ENCODE measurements around the gene SLC44A4. TPM values are rescaled to one million over a fixed set of nuclear protein-coding genes. Genes with fewer than 3 reads are reported as not detected.

The SLC44A4 gene
- total RNA-seq, 1 experiment from 2014 or later = not detected

- no peaks in the 10 kb centered on the region for H3K9me3 ChIP-seq (ENCODE audit: low read depth, low read length, poor library complexity, severe bottlenecking)
- ChIA-PET POLR2A (ENCODE audit: low non-redundant PET) (interaction anchor here (0.7 kb wide), 1 partner anchor 211 kb away, joined by 6 read pairs; no protein-coding TSS in a partner anchor), CTCF (no interaction called here)
- H3K4me3 ChIP-seq (ENCODE audit: low read depth, low read length, poor library complexity, severe bottlenecking) = no peak overlapping the region
- no peaks in the 10 kb centered on the region for H3K4me1 ChIP-seq (ENCODE audit: insufficient read depth, low read length, poor library complexity, severe bottlenecking)
- DNase-seq (ENCODE audit: low spot score) = no peak
- intact Hi-C loops (cut with micrococcal nuclease; ENCODE audit: unreplicated experiment) = no loop called here
- TF ChIP-seq EZH2 (IDR thresholded peaks at IDR 0.05; ENCODE audit: borderline replicate concordance, low read depth, low read length, poor library complexity, severe bottlenecking) = no peak
- no peak for TF ChIP-seq CTCF (conservative IDR thresholded peaks at IDR 0.05; ENCODE audit: low read depth, low read length)
- no peak overlapping the region for H3K27ac ChIP-seq (ENCODE audit: low read depth, low read length, poor library complexity, severe bottlenecking)
- no TSS peak for BruUV-seq (replicated peaks)
- H3K27me3 ChIP-seq (replicated peaks; ENCODE audit: insufficient read depth, low read depth, low read length, poor library complexity) = no peaks in the 10 kb centered on the region
- H3K36me3 ChIP-seq (ENCODE audit: insufficient read depth, low read length, poor library complexity, severe bottlenecking) = peaks cover 5% of the 10 kb centered on the region
Observed at GRCh38 chr6:31874836-31875572, 3.8 kb downstream of the SLC44A4 start.

GRCh38 chr6:31874084-31874670 is 4.6 kb downstream of the SLC44A4 start:
- intact Hi-C loops (cut with micrococcal nuclease; ENCODE audit: unreplicated experiment) = no loop called here

GRCh38 chr6:31871046-31871659 is 7.6 kb downstream of the SLC44A4 start:
- H3K36me3 ChIP-seq (ENCODE audit: insufficient read depth, low read length, poor library complexity, severe bottlenecking) = no peaks in the 10 kb centered on the region
- H3K27me3 ChIP-seq (replicated peaks; ENCODE audit: insufficient read depth, low read depth, low read length, poor library complexity) = no peaks in the 10 kb centered on the region
- ChIA-PET CTCF (no interaction called here), POLR2A (ENCODE audit: low non-redundant PET) (no interaction called here)
- no TSS peak for BruUV-seq (replicated peaks)
- no peak for DNase-seq (ENCODE audit: low spot score)
- no peak overlapping the region for H3K27ac ChIP-seq (ENCODE audit: low read depth, low read length, poor library complexity, severe bottlenecking)
- H3K4me1 ChIP-seq (ENCODE audit: insufficient read depth, low read length, poor library complexity, severe bottlenecking) = no peaks in the 10 kb centered on the region
- H3K4me3 ChIP-seq (ENCODE audit: low read depth, low read length, poor library complexity, severe bottlenecking) = no peak overlapping the region
- no peaks in the 10 kb centered on the region for H3K9me3 ChIP-seq (ENCODE audit: low read depth, low read length, poor library complexity, severe bottlenecking)
- no peak for TF ChIP-seq EZH2 (IDR thresholded peaks at IDR 0.05; ENCODE audit: borderline replicate concordance, low read depth, low read length, poor library complexity, severe bottlenecking)
- no peak for TF ChIP-seq CTCF (conservative IDR thresholded peaks at IDR 0.05; ENCODE audit: low read depth, low read length)
- intact Hi-C loops (cut with micrococcal nuclease; ENCODE audit: unreplicated experiment) = no loop called here

More at GRCh38 chr6:31874084-31874670, 4.6 kb downstream of the SLC44A4 start:
- ChIA-PET POLR2A (ENCODE audit: low non-redundant PET) (interaction anchor here (0.7 kb wide), 1 partner anchor 210 kb away, joined by 6 read pairs; no protein-coding TSS in a partner anchor), CTCF (no interaction called here)
- BruUV-seq (replicated peaks) = no TSS peak
- DNase-seq (ENCODE audit: low spot score) = no peak
- no peaks in the 10 kb centered on the region for H3K4me1 ChIP-seq (ENCODE audit: insufficient read depth, low read length, poor library complexity, severe bottlenecking)
- no peak overlapping the region for H3K4me3 ChIP-seq (ENCODE audit: low read depth, low read length, poor library complexity, severe bottlenecking)
- no peak overlapping the region for H3K27ac ChIP-seq (ENCODE audit: low read depth, low read length, poor library complexity, severe bottlenecking)
- TF ChIP-seq EZH2 (IDR thresholded peaks at IDR 0.05; ENCODE audit: borderline replicate concordance, low read depth, low read length, poor library complexity, severe bottlenecking) = no peak
- no peak for TF ChIP-seq CTCF (conservative IDR thresholded peaks at IDR 0.05; ENCODE audit: low read depth, low read length)
- no peaks in the 10 kb centered on the region for H3K9me3 ChIP-seq (ENCODE audit: low read depth, low read length, poor library complexity, severe bottlenecking)
- no peaks in the 10 kb centered on the region for H3K36me3 ChIP-seq (ENCODE audit: insufficient read depth, low read length, poor library complexity, severe bottlenecking)
- H3K27me3 ChIP-seq (replicated peaks; ENCODE audit: insufficient read depth, low read depth, low read length, poor library complexity) = no peaks in the 10 kb centered on the region

Data from A673 (cell line).